Astrocyte (in vitro differentiated cells and primary cell): Measurements from ENCODE around the gene FBLN1. TPM values are rescaled to one million over a fixed set of nuclear protein-coding genes. Genes with fewer than 3 reads are reported as not detected.
"Not testable (repeated sequence)": the region's sequence is repeated elsewhere in the genome, so short reads cannot be mapped to it uniquely, and the experiment has no call there.

Experiments used
- DNase-seq: peaks from one replicate; pipeline ENCODE4 v3.0.0-alpha.2; 2010; ENCODE audit warnings: low read depth
- FAIRE-seq: peaks from 2 replicates; lab custom pipeline; 2011; peaks lifted over from hg19 to GRCh38; lab: Jason Lieb, UNC
- H2AFZ ChIP-seq: 2 replicates; pipeline ENCODE4 v1.6.0; 2012; ENCODE audit warnings: low read depth, low read length, inconsistent platforms
- H3K27ac ChIP-seq: 2 replicates; pipeline ENCODE4 v1.5.1; 2011; ENCODE audit warnings: low read depth, low read length, inconsistent platforms
- H3K27me3 ChIP-seq: 2 replicates; pipeline ENCODE4 v1.6.0; 2011; ENCODE audit warnings: low read length, inconsistent platforms; ENCODE audit not compliant: insufficient read depth
- H3K36me3 ChIP-seq: 2 replicates; pipeline ENCODE4 v1.5.1; 2011; ENCODE audit warnings: low read length, inconsistent platforms; ENCODE audit not compliant: insufficient read depth
- H3K4me1 ChIP-seq: 2 replicates; pipeline ENCODE4 v1.5.1; 2011; ENCODE audit warnings: low read length, inconsistent platforms; ENCODE audit not compliant: insufficient read depth
- H3K4me2 ChIP-seq: 2 replicates; pipeline ENCODE4 v1.6.0; 2012; ENCODE audit warnings: low read length, inconsistent platforms
- H3K4me3 ChIP-seq: 2 replicates; pipeline ENCODE4 v1.5.1; 2011; ENCODE audit warnings: low read depth, mild to moderate bottlenecking, low read length, inconsistent platforms; ENCODE audit not compliant: insufficient read depth
- H3K79me2 ChIP-seq: 2 replicates; pipeline ENCODE4 v1.6.0; 2012; ENCODE audit warnings: mild to moderate bottlenecking, low read length, inconsistent platforms; ENCODE audit not compliant: insufficient read depth
- H3K9ac ChIP-seq: 2 replicates; pipeline ENCODE4 v1.6.0; 2012; ENCODE audit warnings: mild to moderate bottlenecking, low read length, inconsistent platforms
- H3K9me3 ChIP-seq: 2 replicates; pipeline ENCODE4 v1.5.1; 2012; ENCODE audit warnings: low read depth, mild to moderate bottlenecking, low read length, inconsistent platforms; ENCODE audit not compliant: insufficient read depth
- H4K20me1 ChIP-seq: 2 replicates; pipeline ENCODE4 v1.6.0; 2012; ENCODE audit warnings: low read length, inconsistent platforms; ENCODE audit not compliant: insufficient read depth
- H3K27ac Mint-ChIP-seq: one replicate; pipeline ENCODE4 v1.8.0; 2021; ENCODE audit warnings: mild to moderate bottlenecking, mixed read lengths; ENCODE audit not compliant: unreplicated experiment
- H3K27me3 Mint-ChIP-seq: one replicate; pipeline ENCODE4 v1.8.0; 2021; ENCODE audit warnings: low read depth, mixed read lengths; ENCODE audit not compliant: unreplicated experiment
- H3K36me3 Mint-ChIP-seq: one replicate; pipeline ENCODE4 v1.8.0; 2021; ENCODE audit warnings: low read depth, mixed read lengths; ENCODE audit not compliant: unreplicated experiment
- H3K4me1 Mint-ChIP-seq: one replicate; pipeline ENCODE4 v1.8.0; 2021; ENCODE audit warnings: low read depth, mixed read lengths; ENCODE audit not compliant: unreplicated experiment
- H3K4me3 Mint-ChIP-seq: one replicate; pipeline ENCODE4 v1.8.0; 2021; ENCODE audit warnings: mild to moderate bottlenecking, moderate library complexity, mixed read lengths; ENCODE audit not compliant: unreplicated experiment
- H3K9me3 Mint-ChIP-seq: one replicate; pipeline ENCODE4 v1.8.0; 2021; ENCODE audit warnings: mild to moderate bottlenecking, mixed read lengths; ENCODE audit not compliant: unreplicated experiment
- CTCF ChIP-seq: IDR thresholded peaks from 2 replicates; pipeline ENCODE4 v1.5.1; 2011; ENCODE audit warnings: low read depth, mild to moderate bottlenecking, inconsistent platforms, low read length, moderate library complexity; ENCODE audit not compliant: insufficient read depth
- EZH2 ChIP-seq: IDR thresholded peaks from 2 replicates; pipeline ENCODE4 v1.6.1; 2012; ENCODE audit warnings: mild to moderate bottlenecking, low read length, inconsistent platforms; ENCODE audit not compliant: insufficient read depth
- total RNA-seq: library from RNA; stranded (reverse); gene quantifications from 2 replicates; pipeline ENCODE4 v1.2.1, GENCODE V29; 2021

The FBLN1 gene
- total RNA-seq, 1 donor from 2014 or later, result 69.2 TPM

GRCh38 chr22:45541382-45541979, 38.8 kb downstream of the FBLN1 start:
- Mint-ChIP-seq H3K27ac (no peak overlapping the region), H3K27me3 (peaks cover 10% of the 10 kb centered on the region), H3K36me3 (peaks cover 24% of the 10 kb centered on the region), H3K4me3 (no peak overlapping the region), H3K9me3 (peaks cover 3% of the 10 kb centered on the region), H3K4me1 (peaks cover 2% of the 10 kb centered on the region)
- Histone ChIP-seq H3K4me1 (peaks cover 18% of the 10 kb centered on the region), H3K9ac (no peak overlapping the region), H3K27me3 (no peaks in the 10 kb centered on the region), H3K9me3 (no peaks in the 10 kb centered on the region), H2AFZ (no peak overlapping the region), H3K4me3 (no peak overlapping the region), H3K4me2 (no peak overlapping the region), H3K27ac (no peak overlapping the region), H3K36me3 (peaks cover 5% of the 10 kb centered on the region), H4K20me1 (no peaks in the 10 kb centered on the region), H3K79me2 (no peaks in the 10 kb centered on the region)
- FAIRE-seq, result no peak
- TF ChIP-seq CTCF (no peak), EZH2 (no peak)
- no peak for DNase-seq

- TF ChIP-seq CTCF (no peak), EZH2 (no peak)
- H3K79me2 ChIP-seq, result no peaks in the 10 kb centered on the region
- no peak overlapping the region for H2AFZ ChIP-seq
- peaks cover 5% of the 10 kb centered on the region for H3K9me3 Mint-ChIP-seq
- no peak overlapping the region for H3K4me3 ChIP-seq
- no peaks in the 10 kb centered on the region for H3K27me3 ChIP-seq
- H3K36me3 Mint-ChIP-seq, result peaks cover 26% of the 10 kb centered on the region
- H3K27ac ChIP-seq, result no peak overlapping the region
- no peak overlapping the region for H3K9ac ChIP-seq
- H3K4me1 Mint-ChIP-seq, result peaks cover 2% of the 10 kb centered on the region
- H3K9me3 ChIP-seq, result no peaks in the 10 kb centered on the region
- no peak overlapping the region for H3K4me3 Mint-ChIP-seq
- H3K4me1 ChIP-seq, result peaks cover 18% of the 10 kb centered on the region
- no peaks in the 10 kb centered on the region for H4K20me1 ChIP-seq
- peaks cover 10% of the 10 kb centered on the region for H3K27me3 Mint-ChIP-seq
- peaks cover 5% of the 10 kb centered on the region for H3K36me3 ChIP-seq
- no peak for FAIRE-seq
- no peak overlapping the region for H3K27ac Mint-ChIP-seq
- no peak overlapping the region for H3K4me2 ChIP-seq
- no peak for DNase-seq
These were observed 39.4 kb downstream of the FBLN1 start for GRCh38 chr22:45542001-45542520.

- H2AFZ ChIP-seq, H3K27me3 ChIP-seq, H3K79me2 ChIP-seq, DNase-seq, H3K4me1 Mint-ChIP-seq, H3K36me3 ChIP-seq, H3K27ac Mint-ChIP-seq, H3K27me3 Mint-ChIP-seq, FAIRE-seq, H3K4me3 Mint-ChIP-seq, H3K27ac ChIP-seq, H3K4me3 ChIP-seq, H3K4me2 ChIP-seq, H4K20me1 ChIP-seq, H3K9me3 ChIP-seq, H3K9ac ChIP-seq, H3K9me3 Mint-ChIP-seq: not testable (repeated sequence)
- peaks cover 14% of the 10 kb centered on the region for H3K4me1 ChIP-seq
- peaks cover 29% of the 10 kb centered on the region for H3K36me3 Mint-ChIP-seq
These were observed 40.1 kb downstream of the FBLN1 start for GRCh38 chr22:45542736-45543135.
